ENCODE measurements around the gene ZBTB38.

GRCh38 chr3:141326123-141326522 lies 42.2 kb upstream of the ZBTB38 start:
- TF ChIP-seq CTCF (conservative IDR thresholded peaks at IDR 0.05; ENCODE audit: low read depth in 2 of 2) (no peak), EZH2phosphoT487 (IDR thresholded peaks at IDR 0.05; ENCODE audit: unreplicated experiment) (no peak), EZH2 (IDR thresholded peaks at IDR 0.05; ENCODE audit: low read depth, unreplicated experiment) (no peak), POLR2AphosphoS5 (IDR thresholded peaks at IDR 0.05; ENCODE audit: low read depth) (no peak), REST (IDR thresholded peaks at IDR 0.05; ENCODE audit: unreplicated experiment) (no peak), CREB1 (CRISPR knock-in tag; IDR thresholded peaks at IDR 0.05; ENCODE audit: low read depth) (no peak), ETS1 (IDR thresholded peaks at IDR 0.05) (no peak), JUNB (IDR thresholded peaks at IDR 0.05; ENCODE audit: unreplicated experiment) (no peak), ZNF331 (CRISPR knock-in tag; IDR thresholded peaks at IDR 0.05; ENCODE audit: low read depth) (no peak), ZNF462 (CRISPR knock-in tag; IDR thresholded peaks at IDR 0.05) (no peak), STAT1 (IDR thresholded peaks at IDR 0.05; ENCODE audit: unreplicated experiment) (no peak)

Measured in GM23338 (cell line).